ENCODE measurements around the gene SF3B6. TPM values are rescaled to one million over a fixed set of nuclear protein-coding genes. Genes with fewer than 3 reads are reported as not detected.

The SF3B6 gene
- total RNA-seq: 10 to 100 TPM; 73.0 to 76.0 TPM

GRCh38 chr2:24075915-24076848, at the start of gene SF3B6:
Gene SF3B6 (minus strand): TSS chr2:24076326. CDS start chr2:24076229, 97 bp downstream.

GRCh38 chr2:24123195-24123921, 47.2 kb upstream of the SF3B6 start, which contains the start of the genes FAM228B and PFN4:
Gene FAM228B (plus strand): TSS chr2:24123469. CDS start chr2:24124362, 893 bp downstream.
Gene PFN4 (minus strand): TSS chr2:24123334. CDS start chr2:24122535, 799 bp downstream.

DNA sequence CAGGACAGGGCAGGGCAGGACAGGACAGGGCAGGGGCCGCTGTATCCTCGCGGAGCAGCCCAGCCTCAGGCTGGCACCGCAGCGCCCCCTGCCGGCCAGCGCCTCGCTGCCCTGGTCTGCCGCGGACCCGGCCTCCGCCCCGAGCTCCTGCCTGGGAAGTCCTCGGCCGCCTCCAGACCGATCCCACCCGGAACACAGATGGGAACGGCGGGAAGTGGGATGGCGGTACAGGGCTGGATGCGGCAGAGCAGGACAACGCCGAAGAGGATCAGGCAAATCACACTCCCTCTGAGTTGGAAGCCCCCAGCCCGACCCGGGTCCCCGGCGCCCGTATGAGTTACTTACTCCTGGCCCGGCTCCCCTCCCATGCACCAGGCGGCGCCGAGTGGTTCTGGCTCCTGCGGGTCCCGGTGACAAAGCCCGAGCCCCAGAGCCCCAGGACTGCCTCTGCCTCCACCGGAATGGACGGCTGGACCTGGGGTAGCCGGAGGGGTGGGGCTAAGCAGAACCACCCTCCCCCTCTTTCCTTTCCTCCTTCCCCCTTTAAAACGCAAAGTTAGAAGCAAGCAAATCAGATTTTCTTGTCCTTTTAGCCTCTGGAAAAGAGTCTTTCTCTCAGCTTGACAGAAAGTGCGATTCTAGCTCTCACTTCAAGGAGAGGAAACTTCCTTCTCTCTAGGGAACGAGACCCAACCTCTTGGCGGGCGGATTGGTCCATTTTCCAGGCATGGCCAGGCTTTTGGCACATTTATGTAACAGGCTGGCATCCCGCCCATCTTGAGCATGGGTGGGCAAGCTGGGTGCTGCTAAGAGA, 8.5 kb upstream of the SF3B6 start, which contains the start of gene TP53I3:
TP53I3 (minus strand) TSS at position 449 of the 814 bp plus-strand sequence. CDS start 508 bp downstream, outside the sequence.

GRCh38 chr2:24049485-24050021, 26.6 kb downstream of the SF3B6 start, which contains the start of gene FKBP1B:
Gene FKBP1B (plus strand): TSS chr2:24049741. CDS start chr2:24049850, 109 bp downstream.

DNA sequence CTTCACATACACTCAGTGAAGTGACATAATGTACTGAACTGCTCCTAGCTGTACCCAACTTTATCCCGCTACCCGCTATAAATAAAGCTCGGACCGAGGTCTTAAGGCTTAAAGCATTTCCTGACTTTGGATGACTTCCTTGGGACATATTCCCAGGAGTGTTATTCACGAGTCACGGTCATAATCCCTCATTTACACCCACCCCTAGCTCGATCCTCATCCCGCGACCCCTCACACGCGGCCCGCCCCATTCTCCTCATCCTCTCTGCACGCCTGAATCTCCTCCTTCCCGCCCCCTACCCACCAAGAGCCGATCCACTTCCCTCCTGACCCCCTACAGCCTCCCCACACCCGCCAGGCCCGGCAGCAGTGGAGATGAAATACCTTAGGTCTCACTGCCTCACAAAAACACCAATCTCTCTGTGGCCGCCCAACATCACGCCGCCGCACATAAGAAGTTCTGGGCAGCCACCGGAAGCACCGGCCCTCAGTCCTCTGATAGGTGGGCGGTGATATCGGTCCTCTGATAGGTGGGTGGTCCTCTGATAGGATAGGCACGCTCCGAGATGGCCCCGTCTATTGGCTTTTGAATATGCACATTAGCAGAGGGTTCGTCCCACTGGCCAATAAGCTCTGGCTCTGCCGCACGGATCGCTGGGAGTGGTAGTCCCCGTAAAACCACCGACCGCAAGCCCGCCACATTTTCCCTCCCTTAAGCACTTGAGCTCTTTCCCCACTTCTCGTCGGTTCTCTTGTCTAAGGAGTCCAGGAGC, 29.0 kb downstream of the SF3B6 start, which contains the start of gene WDCP:
WDCP (minus strand) TSS at position 462 of the 773 bp plus-strand sequence. CDS start 7,897 bp downstream, outside the sequence.

Other genes starting within 250 kb of the SF3B6 start
- gene ATAD2B, start 149.2 kb downstream of the SF3B6 start, total RNA-seq: 10 to 100 TPM; 24.4 to 26.0 TPM
- gene UBXN2A, start 135.9 kb downstream of the SF3B6 start, total RNA-seq: 10 to 100 TPM; 13.8 to 13.9 TPM
- not detected for gene MFSD2B, start 66.2 kb downstream of the SF3B6 start, total RNA-seq
- gene WDCP, start 28.9 kb downstream of the SF3B6 start, total RNA-seq: 10 to 100 TPM; 16.3 to 17.6 TPM
- gene FKBP1B, start 26.6 kb downstream of the SF3B6 start, total RNA-seq: under 1 TPM; 0.43 to 0.58 TPM
- 1 to 10 TPM; 1.3 to 3.1 TPM for gene TP53I3, start 8.5 kb upstream of the SF3B6 start, total RNA-seq
- not detected for gene PFN4, start 47.0 kb upstream of the SF3B6 start, total RNA-seq
- gene FAM228B, start 47.1 kb upstream of the SF3B6 start, total RNA-seq: 10 to 100 TPM in 1 of 2 experiments, 1 to 10 TPM in 1; 8.8 to 10.1 TPM
- gene FAM228A, start 98.7 kb upstream of the SF3B6 start, total RNA-seq: under 1 TPM in 1 of 2 experiments, not detected in 1; 0.14 TPM